Neural progenitor cell (in vitro differentiated cells): ENCODE data around the gene CDK17. TPM values are rescaled to one million over a fixed set of nuclear protein-coding genes. Genes with fewer than 3 reads are reported as not detected.
"Not testable (repeated sequence)": the region's sequence is repeated elsewhere in the genome, so short reads cannot be mapped to it uniquely, and the experiment has no call there.

Source experiments
- DNase-seq: peaks from one replicate; pipeline ENCODE4 v3.0.0-alpha.2; 2016; ENCODE audit warnings: low spot score
- H2AFZ ChIP-seq: fragments of 200-600 bp; sonication (generic); replicated peaks from 2 replicates; pipeline ENCODE4 v1.6.1; 2016; ENCODE audit warnings: antibody characterized with exemption
- H3F3A ChIP-seq: fragments of 200-600 bp; sonication (generic); 2 replicates; pipeline ENCODE4 v1.6.1; 2016; ENCODE audit warnings: antibody characterized with exemption, low read depth
- H3K27ac ChIP-seq: fragments of 200-600 bp; sonication (generic); 2 replicates; pipeline ENCODE4 v1.5.1; 2016; ENCODE audit warnings: mild to moderate bottlenecking
- H3K27me3 ChIP-seq: fragments of 200-600 bp; sonication (generic); 2 replicates; pipeline ENCODE4 v1.6.1; 2016; ENCODE audit warnings: mild to moderate bottlenecking, moderate library complexity
- H3K36me3 ChIP-seq: fragments of 200-600 bp; sonication (generic); 2 replicates; pipeline ENCODE4 v1.5.1; 2016
- H3K4me1 ChIP-seq: fragments of 200-600 bp; sonication (generic); 2 replicates; pipeline ENCODE4 v1.6.1; 2016; ENCODE audit warnings: mixed run types
- H3K4me2 ChIP-seq: fragments of 200-600 bp; sonication (generic); 2 replicates; pipeline ENCODE4 v1.6.1; 2016
- H3K4me3 ChIP-seq: fragments of 200-600 bp; sonication (generic); 2 replicates; pipeline ENCODE4 v1.5.1; 2016
- H3K79me2 ChIP-seq: fragments of 200-600 bp; sonication (generic); 2 replicates; pipeline ENCODE4 v1.6.1; 2016; ENCODE audit warnings: low read depth
- H3K9ac ChIP-seq: fragments of 200-600 bp; sonication (generic); 2 replicates; pipeline ENCODE4 v1.6.1; 2016
- H3K9me3 ChIP-seq: fragments of 200-600 bp; sonication (generic); 2 replicates; pipeline ENCODE4 v1.5.1; 2016; ENCODE audit warnings: low read depth
- H4K20me1 ChIP-seq: fragments of 200-600 bp; sonication (generic); 2 replicates; pipeline ENCODE4 v1.6.1; 2016; ENCODE audit warnings: low read depth
- H3K27ac Mint-ChIP-seq: 3 replicates; pipeline ENCODE4 v1.8.0; 2021; ENCODE audit warnings: mixed read lengths
- H3K27me3 Mint-ChIP-seq: 2 replicates; pipeline ENCODE4 v1.8.0; 2022; ENCODE audit warnings: low read depth, mild to moderate bottlenecking, inconsistent platforms, moderate library complexity, mixed read lengths; ENCODE audit not compliant: insufficient read depth
- H3K36me3 Mint-ChIP-seq: 3 replicates; pipeline ENCODE4 v1.8.0; 2021; ENCODE audit warnings: mixed read lengths
- H3K4me1 Mint-ChIP-seq: 3 replicates; pipeline ENCODE4 v1.8.0; 2021; ENCODE audit warnings: mixed read lengths
- H3K4me3 Mint-ChIP-seq: 3 replicates; pipeline ENCODE4 v1.8.0; 2021; ENCODE audit warnings: mild to moderate bottlenecking, moderate library complexity, mixed read lengths
- H3K9me3 Mint-ChIP-seq: 3 replicates; pipeline ENCODE4 v1.8.0; 2020; ENCODE audit warnings: mixed read lengths
- CTCF ChIP-seq: fragments of 200-600 bp; sonication (generic); IDR thresholded peaks from 2 replicates; pipeline ENCODE4 v1.5.1; 2017; ENCODE audit warnings: antibody characterized with exemption, mild to moderate bottlenecking
- EZH2 ChIP-seq: fragments of 200-600 bp; sonication (generic); IDR thresholded peaks from 2 replicates; pipeline ENCODE4 v1.6.1; 2017; ENCODE audit warnings: antibody characterized with exemption, mild to moderate bottlenecking, moderate library complexity
- EZH2phosphoT487 ChIP-seq: fragments of 200-600 bp; sonication (generic); IDR thresholded peaks from 2 replicates; pipeline ENCODE4 v1.6.1; 2017; ENCODE audit warnings: antibody characterized with exemption
- total RNA-seq: library from RNA; depleted of rRNA; stranded (reverse); fragments of >200 nt; gene quantifications from 2 replicates; pipeline ENCODE4 v1.2.3, GENCODE V29; 2015; ENCODE audit warnings: low replicate concordance

The CDK17 gene
- total RNA-seq, 1 donor from 2014 or later = 61.2 TPM

- Histone ChIP-seq H3K79me2 (peaks cover 100% of the 10 kb centered on the region), H2AFZ (no peak overlapping the region), H3K36me3 (peaks cover 10% of the 10 kb centered on the region), H3K9me3 (peaks cover 14% of the 10 kb centered on the region), H3K4me3 (no peak overlapping the region), H3K9ac (no peak overlapping the region), H4K20me1 (peaks cover 13% of the 10 kb centered on the region), H3K4me2 (no peak overlapping the region), H3K27ac (no peak overlapping the region), H3F3A (no peaks in the 10 kb centered on the region), H3K4me1 (no peaks in the 10 kb centered on the region), H3K27me3 (no peaks in the 10 kb centered on the region)
- H3K4me3 Mint-ChIP-seq = no peak overlapping the region
- DNase-seq = no peak
- peaks cover 56% of the 10 kb centered on the region for H3K9me3 Mint-ChIP-seq
- TF ChIP-seq CTCF (no peak), EZH2 (no peak), EZH2phosphoT487 (no peak)
- peaks cover 7% of the 10 kb centered on the region for H3K27me3 Mint-ChIP-seq
- H3K4me1 Mint-ChIP-seq = no peaks in the 10 kb centered on the region
- no peak overlapping the region for H3K27ac Mint-ChIP-seq
- peaks cover 46% of the 10 kb centered on the region for H3K36me3 Mint-ChIP-seq
Measured at GRCh38 chr12:96347130-96347699, 53.0 kb downstream of the CDK17 start.

DNA sequence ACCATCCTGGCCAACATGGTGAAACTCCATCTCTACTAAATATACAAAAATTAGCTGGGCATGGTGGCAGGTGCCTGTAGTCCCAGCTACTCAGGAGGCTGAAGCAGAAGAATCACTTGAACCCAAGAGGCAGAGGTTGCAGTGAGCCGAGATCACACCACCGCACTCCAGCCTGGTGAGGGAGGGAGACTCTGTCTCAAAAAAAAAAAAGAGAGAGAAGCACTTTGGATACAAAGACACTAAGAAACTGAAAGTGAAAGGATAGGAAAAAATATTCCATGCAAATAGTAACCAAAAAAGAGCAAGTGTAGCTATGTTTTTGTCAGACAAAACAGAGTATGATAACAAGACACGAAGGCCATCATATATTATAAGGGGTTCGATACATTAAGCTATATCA lies 53.5 kb downstream of the CDK17 start:
- H3K4me2 ChIP-seq, H3F3A ChIP-seq, H3K9ac ChIP-seq, H4K20me1 ChIP-seq, H3K27me3 Mint-ChIP-seq, H3K27ac Mint-ChIP-seq, H3K4me3 ChIP-seq, H3K4me1 Mint-ChIP-seq, DNase-seq, H3K27me3 ChIP-seq, H3K4me3 Mint-ChIP-seq, H3K27ac ChIP-seq, H2AFZ ChIP-seq, H3K4me1 ChIP-seq: not testable (repeated sequence)
- peaks cover 10% of the 10 kb centered on the region for H3K36me3 ChIP-seq
- peaks cover 46% of the 10 kb centered on the region for H3K36me3 Mint-ChIP-seq
- H3K9me3 Mint-ChIP-seq = peaks cover 59% of the 10 kb centered on the region
- peaks cover 100% of the 10 kb centered on the region for H3K79me2 ChIP-seq
- H3K9me3 ChIP-seq = peaks cover 14% of the 10 kb centered on the region

DNA sequence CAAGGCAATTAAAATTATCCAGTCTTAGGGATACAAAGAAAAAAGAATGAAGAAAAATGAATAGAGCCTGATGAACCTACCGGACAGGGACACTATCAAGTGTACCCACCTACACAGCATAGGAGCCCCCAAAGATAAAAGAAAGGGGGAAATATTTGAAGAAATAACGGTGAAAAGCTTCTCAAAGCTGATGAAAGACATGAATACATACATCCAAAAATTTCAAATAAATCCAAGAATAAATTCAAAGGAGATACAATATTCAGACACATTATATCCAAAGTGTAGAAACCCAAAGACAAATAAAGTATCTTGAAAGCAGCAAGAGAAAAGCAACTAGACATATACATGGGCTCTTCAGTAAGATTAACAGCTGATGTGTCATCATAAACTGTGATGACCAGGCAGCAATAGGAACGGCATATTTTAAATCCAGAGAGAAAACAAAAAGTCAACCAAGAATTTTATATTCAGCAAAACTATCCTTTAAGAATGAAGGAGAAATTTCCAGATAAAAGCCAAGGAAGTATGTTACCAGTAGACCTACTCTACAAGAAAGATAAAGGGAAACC lies 56.0 kb downstream of the CDK17 start:
- no peak overlapping the region for H2AFZ ChIP-seq
- no peak for TF ChIP-seq EZH2
- TF ChIP-seq CTCF = no peak
- no peak for TF ChIP-seq EZH2phosphoT487
- peaks cover 10% of the 10 kb centered on the region for H3K36me3 ChIP-seq
- no peaks in the 10 kb centered on the region for H3K27me3 ChIP-seq
- peaks cover 14% of the 10 kb centered on the region for H3K9me3 ChIP-seq
- H4K20me1 ChIP-seq = no peaks in the 10 kb centered on the region
- Mint-ChIP-seq H3K4me1 (no peaks in the 10 kb centered on the region), H3K36me3 (peaks cover 51% of the 10 kb centered on the region), H3K27me3 (peaks cover 8% of the 10 kb centered on the region), H3K4me3 (no peak overlapping the region), H3K27ac (no peak overlapping the region), H3K9me3 (peaks cover 59% of the 10 kb centered on the region)
- peaks cover 100% of the 10 kb centered on the region for H3K79me2 ChIP-seq
- H3K27ac ChIP-seq = no peak overlapping the region
- H3K4me1 ChIP-seq = peaks cover 11% of the 10 kb centered on the region
- no peak overlapping the region for H3K9ac ChIP-seq
- no peak overlapping the region for H3K4me2 ChIP-seq
- H3F3A ChIP-seq = no peaks in the 10 kb centered on the region
- no peak overlapping the region for H3K4me3 ChIP-seq
- DNase-seq = no peak

DNA sequence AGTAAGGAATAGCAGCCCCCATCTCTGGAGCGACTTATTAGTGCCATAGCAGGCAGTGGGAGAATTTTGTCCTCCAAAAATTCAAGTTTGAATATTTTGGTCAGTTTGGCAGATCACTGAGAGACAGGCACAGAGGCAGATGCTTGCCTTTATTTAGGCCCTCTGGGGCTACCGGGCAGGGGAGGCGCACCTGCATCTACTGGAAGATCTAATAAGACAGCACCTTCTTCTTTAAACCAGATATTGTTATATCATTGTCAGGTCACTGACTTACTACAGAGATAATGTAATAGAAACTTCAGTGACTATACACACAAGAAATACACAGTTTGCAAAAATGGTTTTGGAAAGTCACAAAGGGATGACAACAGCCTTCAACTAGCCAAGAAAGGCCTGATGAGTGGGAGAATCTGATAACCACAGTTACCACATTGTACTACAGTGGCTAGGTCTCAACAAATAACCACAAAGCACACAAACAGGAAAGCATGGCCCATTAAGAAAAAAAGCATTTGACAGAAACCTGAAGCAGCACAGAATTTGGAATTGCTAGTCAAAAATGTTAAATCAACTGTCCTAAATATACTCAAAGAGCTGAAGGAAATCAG lies 56.8 kb downstream of the CDK17 start:
- Mint-ChIP-seq H3K4me1 (no peaks in the 10 kb centered on the region), H3K9me3 (peaks cover 60% of the 10 kb centered on the region), H3K27ac (no peak overlapping the region), H3K4me3 (no peak overlapping the region), H3K36me3 (peaks cover 49% of the 10 kb centered on the region), H3K27me3 (peaks cover 8% of the 10 kb centered on the region)
- Histone ChIP-seq H3K4me1 (peaks cover 11% of the 10 kb centered on the region), H3K9me3 (peaks cover 14% of the 10 kb centered on the region), H3K4me3 (no peak overlapping the region), H3K27me3 (no peaks in the 10 kb centered on the region), H3F3A (no peaks in the 10 kb centered on the region), H4K20me1 (no peaks in the 10 kb centered on the region), H2AFZ (no peak overlapping the region), H3K9ac (no peak overlapping the region), H3K79me2 (peaks cover 99% of the 10 kb centered on the region), H3K27ac (no peak overlapping the region), H3K36me3 (peaks cover 10% of the 10 kb centered on the region), H3K4me2 (no peak overlapping the region)
- TF ChIP-seq EZH2 (no peak), EZH2phosphoT487 (no peak), CTCF (no peak)
- no peak for DNase-seq

DNA sequence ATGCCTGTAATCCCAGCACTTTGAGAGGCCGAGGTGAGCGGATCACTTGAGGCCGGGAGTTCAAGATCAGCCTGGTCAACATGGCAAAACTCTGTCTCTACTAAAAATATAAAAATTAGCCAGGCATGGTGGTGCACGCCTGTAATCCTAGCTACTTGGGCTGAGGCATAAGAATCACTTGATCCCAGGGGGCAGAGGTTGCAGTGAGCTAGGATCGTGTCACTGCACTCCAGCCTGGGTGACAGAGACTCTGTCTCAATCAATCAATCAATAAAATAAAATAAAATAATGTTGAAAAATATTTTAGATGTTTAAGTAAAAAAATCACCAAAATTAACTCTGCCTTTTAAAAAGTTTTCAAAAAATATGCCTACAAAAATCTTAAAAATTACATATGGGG lies 60.6 kb downstream of the CDK17 start:
- H3K4me1 Mint-ChIP-seq, H3K9me3 ChIP-seq, H3K4me2 ChIP-seq, H4K20me1 ChIP-seq, H3K4me3 ChIP-seq, H3K4me3 Mint-ChIP-seq, H3F3A ChIP-seq, DNase-seq, H3K27ac Mint-ChIP-seq, H3K36me3 ChIP-seq, H2AFZ ChIP-seq, H3K27ac ChIP-seq, H3K9ac ChIP-seq, H3K27me3 Mint-ChIP-seq, H3K27me3 ChIP-seq: not testable (repeated sequence)
- peaks cover 53% of the 10 kb centered on the region for H3K36me3 Mint-ChIP-seq
- peaks cover 55% of the 10 kb centered on the region for H3K9me3 Mint-ChIP-seq
- H3K4me1 ChIP-seq = peaks cover 11% of the 10 kb centered on the region
- peaks cover 75% of the 10 kb centered on the region for H3K79me2 ChIP-seq
